Body of pancreas (tissue), 4 donors: ENCODE data around the gene GLRB. TPM values are rescaled to one million over a fixed set of nuclear protein-coding genes. Genes with fewer than 3 reads are reported as not detected.

Experiments
- ATAC-seq: fragments of 150-250 bp; one replicate; pipeline ENCODE4 v1.9.1; 2016
- DNase-seq, 4 donors: peaks; one replicate each; pipeline ENCODE4 v3.0.0-alpha.2; 2019
- H3K27ac ChIP-seq, 4 donors: fragments of 200-600 bp; sonication (generic); 1 replicate in 3 of 4; 2 replicates in 1 of 4; pipeline versions ENCODE4 v1.5.1 to v1.6.1; 2016 to 2019; ENCODE audit warnings: mild to moderate bottlenecking in 1 of 4, mixed read lengths in 1 of 4, moderate library complexity in 1 of 4
- H3K27me3 ChIP-seq, 2 donors: fragments of 200-600 bp; sonication (generic); one replicate each; pipeline ENCODE4 v1.6.0; 2016; ENCODE audit warnings: mild to moderate bottlenecking in 1 of 2
- H3K36me3 ChIP-seq, 2 donors: fragments of 200-600 bp; sonication (generic); replicated peaks in 1 of 2; 2 replicates each; pipeline ENCODE4 v1.5.1; 2016; ENCODE audit warnings: low read depth in 2 of 2; ENCODE audit not compliant: insufficient read depth in 1 of 2
- H3K4me1 ChIP-seq: fragments of 200-600 bp; sonication (generic); one replicate; pipeline ENCODE4 v1.6.0; 2016
- H3K4me3 ChIP-seq, 2 donors: fragments of 200-600 bp; sonication (generic); 1 replicate in 1 of 2; 2 replicates in 1 of 2; pipeline ENCODE4 v1.5.1; 2016 to 2019
- H3K9me3 ChIP-seq, 3 donors: fragments of 200-600 bp; sonication (generic); 1 replicate in 2 of 3; 2 replicates in 1 of 3; pipeline ENCODE4 v1.5.1; 2016
- POLR2A ChIP-seq, 3 donors: fragments of 450-650 bp; IDR thresholded peaks; one replicate each; pipeline ENCODE4 v1.6.1; 2016; ENCODE audit warnings: antibody characterized with exemption in 3 of 3, mild to moderate bottlenecking in 2 of 3
- WGBS, 2 donors: methylation state at CpG; one replicate each; pipeline ENCODE4 v1.1.5; 2017; 5-methylcytosine and 5-hydroxymethylcytosine counted together
- intact Hi-C: fragments of 100-400 bp; cut with DNase I; formaldehyde crosslinking; loops from one replicate; pipeline ENCODE4 v1.15.1; 2023
- total RNA-seq, 2 donors: library from RNA; depleted of rRNA; stranded (reverse); fragments of >200 nt; gene quantifications; one replicate each; pipeline ENCODE4 v1.1.0, GENCODE V29; 2016
- TF ChIP-seq, protein P1 (sequence below), 7 experiments: fragments of 450-650 bp in 4 of 7; fragments of 200-600 bp in 3 of 7; sonication (generic) in 3 of 7; IDR thresholded peaks; one replicate each; pipeline ENCODE4 v1.5.1; 2016 to 2019; ENCODE audit warnings: antibody characterized with exemption in 7 of 7

GLRB gene
- total RNA-seq, 2 donors from 2014 or later, result 3.0 to 7.0 TPM

DNA sequence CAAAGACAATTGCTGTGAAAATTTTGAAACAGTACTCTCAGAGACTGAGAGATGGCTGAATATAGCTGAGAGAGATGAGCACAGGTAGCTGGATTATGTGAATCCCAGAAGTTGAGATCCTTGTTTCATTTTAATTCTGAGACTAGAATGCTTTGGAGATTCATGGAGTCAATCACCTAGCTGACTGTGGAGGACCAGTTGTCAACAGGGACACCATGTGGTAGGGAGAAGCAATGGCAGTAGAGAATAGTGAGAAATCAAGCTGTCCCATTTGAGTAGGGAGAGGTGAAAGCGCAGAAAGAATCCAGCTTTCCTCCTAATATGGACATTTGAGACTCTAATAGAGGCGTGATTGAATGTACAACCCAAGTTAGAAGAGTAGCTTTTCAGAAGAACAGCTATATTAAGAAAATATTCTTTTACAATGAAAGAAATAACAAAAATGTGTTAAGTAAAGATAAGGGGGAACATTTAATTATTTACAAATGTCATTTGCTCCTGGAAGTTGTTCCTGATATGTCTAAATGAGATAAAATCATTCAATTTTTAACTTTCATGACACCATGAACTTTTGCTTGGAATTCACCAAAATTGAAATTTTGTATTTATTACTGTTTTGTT lies 30.3 kb upstream of the GLRB start:
- TF ChIP-seq POLR2A (IDR thresholded peaks at IDR 0.05), result no peak
- TF ChIP-seq, protein P1, sequence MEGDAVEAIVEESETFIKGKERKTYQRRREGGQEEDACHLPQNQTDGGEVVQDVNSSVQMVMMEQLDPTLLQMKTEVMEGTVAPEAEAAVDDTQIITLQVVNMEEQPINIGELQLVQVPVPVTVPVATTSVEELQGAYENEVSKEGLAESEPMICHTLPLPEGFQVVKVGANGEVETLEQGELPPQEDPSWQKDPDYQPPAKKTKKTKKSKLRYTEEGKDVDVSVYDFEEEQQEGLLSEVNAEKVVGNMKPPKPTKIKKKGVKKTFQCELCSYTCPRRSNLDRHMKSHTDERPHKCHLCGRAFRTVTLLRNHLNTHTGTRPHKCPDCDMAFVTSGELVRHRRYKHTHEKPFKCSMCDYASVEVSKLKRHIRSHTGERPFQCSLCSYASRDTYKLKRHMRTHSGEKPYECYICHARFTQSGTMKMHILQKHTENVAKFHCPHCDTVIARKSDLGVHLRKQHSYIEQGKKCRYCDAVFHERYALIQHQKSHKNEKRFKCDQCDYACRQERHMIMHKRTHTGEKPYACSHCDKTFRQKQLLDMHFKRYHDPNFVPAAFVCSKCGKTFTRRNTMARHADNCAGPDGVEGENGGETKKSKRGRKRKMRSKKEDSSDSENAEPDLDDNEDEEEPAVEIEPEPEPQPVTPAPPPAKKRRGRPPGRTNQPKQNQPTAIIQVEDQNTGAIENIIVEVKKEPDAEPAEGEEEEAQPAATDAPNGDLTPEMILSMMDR (IDR thresholded peaks at IDR 0.05), result peak; percentile 41 to 92 (median 89)
- no peak overlapping the region for H3K4me3 ChIP-seq
- peak; percentile 98 for ATAC-seq
- no peaks in the 10 kb centered on the region for H3K4me1 ChIP-seq
- intact Hi-C loops, result loop anchor here (10.0 kb wide), 1 partner anchor 71 kb away; the partner anchor contains the start of gene PDGFC
- no peak overlapping the region for H3K27ac ChIP-seq
- WGBS, 2 donors, result 10 to 15% methylated on average over 2 of the region's 2 CpGs
- no peaks in the 10 kb centered on the region for H3K36me3 ChIP-seq
- peak; percentile 33 to 70 (median 52) for DNase-seq
- no peaks in the 10 kb centered on the region for H3K27me3 ChIP-seq
- H3K9me3 ChIP-seq, result no peaks in the 10 kb centered on the region

DNA sequence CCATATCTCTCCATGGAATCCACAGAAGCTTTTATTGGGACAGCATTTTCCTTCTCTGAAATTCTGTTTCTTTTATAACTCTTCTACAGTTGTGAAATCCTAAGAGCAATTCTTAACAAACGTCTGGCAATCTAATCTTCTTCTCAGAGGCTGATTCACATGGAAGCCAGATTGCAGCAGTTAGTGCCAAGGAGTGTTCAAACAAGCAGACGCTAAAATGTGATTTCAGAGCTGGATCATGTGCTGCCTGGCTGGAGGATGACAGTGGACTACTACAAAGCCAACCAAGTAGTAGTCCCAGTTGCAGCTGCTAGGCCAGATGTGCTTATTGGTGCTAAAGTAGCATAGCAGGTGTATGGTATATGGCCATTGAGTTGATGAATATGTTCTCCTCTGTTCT lies 27.7 kb upstream of the GLRB start:
- peak in 3 of 4 donors; percentile 16 to 45 (median 23) for DNase-seq
- no peaks in the 10 kb centered on the region for H3K27me3 ChIP-seq
- no peak overlapping the region for H3K27ac ChIP-seq
- intact Hi-C loops, result loop anchor here (10.0 kb wide), 1 partner anchor 73 kb away; the partner anchor contains the start of gene PDGFC
- TF ChIP-seq POLR2A (IDR thresholded peaks at IDR 0.05), result no peak
- TF ChIP-seq, protein P1 (IDR thresholded peaks at IDR 0.05), result no peak
- no peak overlapping the region for H3K4me3 ChIP-seq
- 24 to 25% methylated on average over 2 of the region's 2 CpGs for WGBS, 2 donors
- no peak for ATAC-seq
- no peaks in the 10 kb centered on the region for H3K4me1 ChIP-seq
- H3K36me3 ChIP-seq, result no peaks in the 10 kb centered on the region
- no peaks in the 10 kb centered on the region for H3K9me3 ChIP-seq

DNA sequence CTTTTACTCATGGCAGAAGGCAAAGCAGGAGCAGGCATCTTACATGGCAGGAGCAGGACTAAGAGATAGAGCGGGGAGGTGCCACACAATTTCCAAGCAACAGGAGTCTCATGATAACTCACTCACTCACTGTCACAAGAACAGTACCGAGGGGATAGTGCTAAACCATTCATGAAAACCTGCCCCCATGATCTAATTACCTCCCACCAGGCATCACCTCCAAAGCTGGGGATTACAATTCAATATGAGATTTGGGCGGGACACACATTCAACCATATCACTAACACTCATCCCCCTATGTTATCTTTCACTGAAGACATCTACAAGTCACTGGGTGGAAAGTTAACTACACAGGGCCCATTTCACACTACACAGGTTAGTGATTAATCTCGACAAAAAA lies 25.4 kb upstream of the GLRB start:
- intact Hi-C loops, result no loop called here

DNA sequence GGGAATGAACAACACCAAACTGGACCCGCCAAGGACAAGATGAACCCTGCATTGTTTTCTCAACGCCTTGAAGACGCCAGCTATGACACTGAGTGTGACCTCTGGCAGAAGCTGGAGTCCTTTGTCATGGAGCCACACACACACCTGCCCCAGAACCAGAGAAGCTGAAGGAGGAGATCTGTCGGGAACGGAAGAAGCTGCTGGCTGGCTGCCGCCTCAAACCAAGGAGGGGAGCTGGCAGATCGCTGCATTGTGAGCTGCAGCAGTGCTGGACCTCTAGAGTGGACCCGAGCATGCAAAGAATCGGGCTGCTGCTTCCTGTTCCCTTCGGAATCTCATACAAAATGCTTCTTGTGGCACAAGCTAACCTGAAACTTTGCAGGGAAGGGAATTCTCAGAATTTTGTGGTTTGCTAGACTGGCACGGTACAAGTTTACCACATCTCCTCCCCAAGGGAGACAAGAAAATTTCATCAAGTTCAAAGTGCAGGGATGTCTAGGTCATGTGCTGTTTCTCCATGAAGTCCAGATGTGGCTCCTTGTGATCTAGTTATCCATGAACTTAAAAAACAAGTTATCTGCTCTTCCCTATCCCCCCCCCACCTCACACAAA lies 23.4 kb upstream of the GLRB start:
- ATAC-seq (no peak), DNase-seq (no peak)
- Histone ChIP-seq H3K27me3 (no peaks in the 10 kb centered on the region), H3K4me3 (no peak overlapping the region), H3K4me1 (no peaks in the 10 kb centered on the region), H3K27ac (no peak overlapping the region), H3K36me3 (no peaks in the 10 kb centered on the region), H3K9me3 (no peaks in the 10 kb centered on the region)
- intact Hi-C loops, result no loop called here
- 78 to 80% methylated on average over 11 of the region's 11 CpGs for WGBS, 2 donors
- TF ChIP-seq, protein P1 (IDR thresholded peaks at IDR 0.05), result no peak
- TF ChIP-seq POLR2A (IDR thresholded peaks at IDR 0.05), result no peak

More for the DNA sequence above, 25.4 kb upstream of the GLRB start:
- Histone ChIP-seq H3K4me1 (no peaks in the 10 kb centered on the region), H3K27me3 (no peaks in the 10 kb centered on the region), H3K9me3 (no peaks in the 10 kb centered on the region), H3K4me3 (no peak overlapping the region), H3K36me3 (no peaks in the 10 kb centered on the region), H3K27ac (no peak overlapping the region)
- 76 to 77% methylated on average over 4 of the region's 4 CpGs for WGBS, 2 donors
- DNase-seq (no peak), ATAC-seq (no peak)
- no peak for TF ChIP-seq POLR2A (IDR thresholded peaks at IDR 0.05)
- TF ChIP-seq, protein P1 (IDR thresholded peaks at IDR 0.05), result no peak
